NCI-H748 treated with DMSO at 0.1 percent for 48 hours (cell line): ENCODE data around the gene B4GALT4.
"Not testable (repeated sequence)": the region's sequence is repeated elsewhere in the genome, so short reads cannot be mapped to it uniquely, and the experiment has no call there.

ENCODE experiments used
- DNase-seq: peaks from one replicate; lab custom pipeline; 2025; lab: John Stamatoyannopoulos, UW

Gene B4GALT4

GRCh38 chr3:119195151-119195476, 45.6 kb downstream of the B4GALT4 start:
- DNase-seq: no peak

- DNase-seq: no peak
Measured at GRCh38 chr3:119194237-119195150, 46.2 kb downstream of the B4GALT4 start.

GRCh38 chr3:119191800-119192199, 48.9 kb downstream of the B4GALT4 start:
- DNase-seq: no peak

- no peak for DNase-seq
Measured at GRCh38 chr3:119187266-119187665, 53.4 kb downstream of the B4GALT4 start.

GRCh38 chr3:119184796-119185570, 55.7 kb downstream of the B4GALT4 start:
- DNase-seq: no peak

GRCh38 chr3:119184111-119184510, 56.6 kb downstream of the B4GALT4 start:
- DNase-seq: no peak

- DNase-seq: no peak
Measured at GRCh38 chr3:119181765-119182164, 58.9 kb downstream of the B4GALT4 start.

- no peak for DNase-seq
Measured at GRCh38 chr3:119177321-119177720, 63.4 kb downstream of the B4GALT4 start.

GRCh38 chr3:119176778-119177177, 63.9 kb downstream of the B4GALT4 start:
- DNase-seq: no peak

GRCh38 chr3:119175872-119176756, 64.6 kb downstream of the B4GALT4 start:
- no peak for DNase-seq

- no peak for DNase-seq
Measured at GRCh38 chr3:119173325-119173724, 67.4 kb downstream of the B4GALT4 start, which contains the start of gene UPK1B. Gene UPK1B, plus strand, starts transcription at chr3:119173598. Its CDS starts 13,144 bp downstream, at chr3:119186742.

GRCh38 chr3:119170821-119171220, 69.9 kb downstream of the B4GALT4 start:
- DNase-seq: no peak

GRCh38 chr3:119164745-119165144, 75.9 kb downstream of the B4GALT4 start:
- DNase-seq: not testable (repeated sequence)
